Endodermal cell (in vitro differentiated cells): ENCODE measurements around the gene METTL27. TPM values are rescaled to one million over a fixed set of nuclear protein-coding genes. Genes with fewer than 3 reads are reported as not detected.

Experiments
- DNase-seq: peaks from one replicate; pipeline ENCODE4 v3.0.0-alpha.2; 2017
- H3K27ac ChIP-seq: 2 replicates; pipeline ENCODE4 v1.5.1; 2013; ENCODE audit warnings: mild to moderate bottlenecking, low read depth, low read length, moderate library complexity
- H3K27me3 ChIP-seq: 2 replicates; pipeline ENCODE4 v1.6.1; 2013; ENCODE audit warnings: mild to moderate bottlenecking, low read length, moderate library complexity; ENCODE audit not compliant: insufficient read depth, control insufficient read depth, poor library complexity, severe bottlenecking
- H3K36me3 ChIP-seq: 2 replicates; pipeline ENCODE4 v1.7.0; 2013; ENCODE audit warnings: mild to moderate bottlenecking, low read length, moderate library complexity; ENCODE audit not compliant: control insufficient read depth, insufficient read depth
- H3K4me1 ChIP-seq: one replicate; pipeline ENCODE4 v1.7.0; 2013; ENCODE audit warnings: low read length; ENCODE audit not compliant: control insufficient read depth, insufficient read depth
- H3K4me3 ChIP-seq: 2 replicates; pipeline ENCODE4 v1.5.1; 2013; ENCODE audit warnings: mild to moderate bottlenecking, low read length, moderate library complexity
- H3K9ac ChIP-seq: 2 replicates; pipeline ENCODE4 v1.6.1; 2013; ENCODE audit warnings: mild to moderate bottlenecking, low read length, moderate library complexity; ENCODE audit not compliant: poor library complexity, severe bottlenecking; ENCODE audit errors: extremely low read depth
- H3K9me3 ChIP-seq: 2 replicates; pipeline ENCODE4 v1.6.1; 2013; ENCODE audit warnings: mild to moderate bottlenecking, low read length, moderate library complexity; ENCODE audit not compliant: control insufficient read depth
- H3K27ac Mint-ChIP-seq: 2 replicates; pipeline ENCODE4 v1.8.0; 2020; ENCODE audit warnings: mixed read lengths
- H3K27me3 Mint-ChIP-seq: 2 replicates; pipeline ENCODE4 v1.8.0; 2021; ENCODE audit warnings: mild to moderate bottlenecking, mixed read lengths; ENCODE audit not compliant: insufficient read depth
- H3K36me3 Mint-ChIP-seq: 2 replicates; pipeline ENCODE4 v1.8.0; 2020; ENCODE audit warnings: low read depth, mixed read lengths
- H3K4me1 Mint-ChIP-seq: 2 replicates; pipeline ENCODE4 v1.8.0; 2020; ENCODE audit warnings: mixed read lengths
- H3K4me3 Mint-ChIP-seq: 2 replicates; pipeline ENCODE4 v1.8.0; 2020; ENCODE audit warnings: mild to moderate bottlenecking, moderate library complexity, mixed read lengths
- H3K9me3 Mint-ChIP-seq: 2 replicates; pipeline ENCODE4 v1.8.0; 2020; ENCODE audit warnings: mild to moderate bottlenecking, mixed read lengths
- CTCF ChIP-seq: fragments of 200-600 bp; sonication (generic); conservative IDR thresholded peaks from 2 replicates; pipeline ENCODE4 v1.5.0; 2021; ENCODE audit warnings: antibody characterized with exemption, mild to moderate bottlenecking
- whole genome bisulfite sequencing, 2 experiments: methylation state at CpG; one replicate each; pipeline versions ENCODE4 v1.1.5 to v1.1.7; 2013; ENCODE audit warnings: missing lambda C conversion rate in 2 of 2, mixed read lengths in 1 of 2; ENCODE audit not compliant: insufficient coverage in 1 of 2, insufficient read length in 1 of 2; 5-methylcytosine and 5-hydroxymethylcytosine counted together
- total RNA-seq, 2 donors: library from RNA; stranded (reverse); fragmentation: NEBNext Ultra II Directional in 1 of 2; extraction: Animal tissue kit (Norgen Biotek cat#: 25700) in 1 of 2; gene quantifications; 2 replicates in 1 of 2; 3 replicates in 1 of 2; pipeline ENCODE4 v1.2.1, GENCODE V29; 2021

METTL27 gene
- total RNA-seq, 2 donors from 2014 or later, result 20.9 to 22.2 TPM

DNA sequence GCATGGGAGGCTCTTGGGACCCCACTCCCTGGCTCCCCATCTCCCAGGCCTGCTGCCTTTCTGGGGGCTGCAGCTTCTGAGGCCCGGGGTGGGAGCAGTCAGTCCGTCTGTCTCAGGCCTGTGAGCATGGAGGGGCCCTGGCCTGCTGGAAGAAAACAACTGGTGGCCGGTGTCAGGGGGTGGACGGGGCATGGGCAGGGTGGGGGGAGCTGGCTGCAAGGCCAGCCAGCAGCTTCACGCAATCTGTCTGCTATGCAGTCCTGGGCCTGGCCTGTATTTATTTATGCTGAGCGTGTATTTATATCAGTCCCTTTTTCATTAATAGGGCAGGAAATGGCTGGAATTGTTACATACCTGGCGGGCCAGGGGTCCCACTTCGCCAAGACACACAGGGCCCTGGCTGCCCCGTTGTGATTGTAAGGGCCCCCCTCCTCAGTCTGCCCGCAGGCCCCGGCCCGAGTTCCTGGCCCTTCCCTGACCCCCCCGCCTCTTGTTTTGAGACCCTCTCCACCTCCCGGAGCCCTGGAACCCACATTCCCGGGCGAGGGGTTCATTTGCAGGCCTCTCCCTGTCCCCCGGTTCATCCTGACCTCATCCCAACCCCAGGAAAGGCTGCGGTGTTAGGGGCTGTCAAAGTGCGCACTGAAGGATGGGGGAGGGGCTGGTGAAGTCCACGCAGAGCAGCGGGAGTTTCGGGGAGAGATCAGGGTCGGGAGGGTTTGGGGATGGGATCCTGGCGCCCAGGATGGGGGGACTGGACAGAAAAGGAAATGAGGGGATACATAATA is 26.9 kb upstream of the METTL27 start:
- Mint-ChIP-seq H3K36me3 (no peaks in the 10 kb centered on the region), H3K4me3 (no peak overlapping the region), H3K9me3 (no peaks in the 10 kb centered on the region), H3K4me1 (peaks cover 10% of the 10 kb centered on the region), H3K27ac (no peak overlapping the region), H3K27me3 (peaks cover 5% of the 10 kb centered on the region)
- H3K9ac ChIP-seq, result no peak overlapping the region
- H3K4me3 ChIP-seq, result no peak overlapping the region
- H3K27ac ChIP-seq, result no peak overlapping the region
- 82 to 93% methylated on average over 4 to 23 of the region's 24 CpGs for WGBS, 2 experiments
- no peak for TF ChIP-seq CTCF
- no peak for DNase-seq
- peaks cover 4% of the 10 kb centered on the region for H3K4me1 ChIP-seq
- H3K27me3 ChIP-seq, result no peaks in the 10 kb centered on the region
- no peaks in the 10 kb centered on the region for H3K36me3 ChIP-seq
- H3K9me3 ChIP-seq, result no peaks in the 10 kb centered on the region

- no peaks in the 10 kb centered on the region for H3K36me3 ChIP-seq
- 74 to 100% methylated on average over 1 of the region's 1 CpG for WGBS, 2 experiments
- no peak overlapping the region for H3K9ac ChIP-seq
- peaks cover 9% of the 10 kb centered on the region for H3K4me1 Mint-ChIP-seq
- no peak overlapping the region for H3K4me3 ChIP-seq
- peaks cover under 1% of the 10 kb centered on the region for H3K9me3 Mint-ChIP-seq
- no peak for TF ChIP-seq CTCF
- no peaks in the 10 kb centered on the region for H3K9me3 ChIP-seq
- no peaks in the 10 kb centered on the region for H3K27me3 ChIP-seq
- H3K27ac ChIP-seq, result no peak overlapping the region
- H3K4me3 Mint-ChIP-seq, result no peak overlapping the region
- H3K4me1 ChIP-seq, result peaks cover 4% of the 10 kb centered on the region
- H3K27ac Mint-ChIP-seq, result no peak overlapping the region
- no peak for DNase-seq
- H3K36me3 Mint-ChIP-seq, result no peaks in the 10 kb centered on the region
- peaks cover 7% of the 10 kb centered on the region for H3K27me3 Mint-ChIP-seq
Measured at GRCh38 chr7:73866446-73866767, 24.1 kb upstream of the METTL27 start.

GRCh38 chr7:73865738-73866445 is 23.6 kb upstream of the METTL27 start:
- Mint-ChIP-seq H3K27ac (no peak overlapping the region), H3K4me3 (no peak overlapping the region), H3K27me3 (peaks cover 7% of the 10 kb centered on the region), H3K9me3 (peaks cover 2% of the 10 kb centered on the region), H3K36me3 (no peaks in the 10 kb centered on the region), H3K4me1 (peaks cover 6% of the 10 kb centered on the region)
- H3K9ac ChIP-seq, result no peak overlapping the region
- no peaks in the 10 kb centered on the region for H3K27me3 ChIP-seq
- no peak overlapping the region for H3K4me3 ChIP-seq
- DNase-seq, result peak; percentile 83
- no peak overlapping the region for H3K27ac ChIP-seq
- no peaks in the 10 kb centered on the region for H3K36me3 ChIP-seq
- 86 to 93% methylated on average over 3 to 6 of the region's 6 CpGs for WGBS, 2 experiments
- H3K9me3 ChIP-seq, result no peaks in the 10 kb centered on the region
- H3K4me1 ChIP-seq, result no peaks in the 10 kb centered on the region
- TF ChIP-seq CTCF, result peak; percentile 82
